ENCODE measurements around the gene NRARP.

NRARP gene, protein sequence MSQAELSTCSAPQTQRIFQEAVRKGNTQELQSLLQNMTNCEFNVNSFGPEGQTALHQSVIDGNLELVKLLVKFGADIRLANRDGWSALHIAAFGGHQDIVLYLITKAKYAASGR

DNA sequence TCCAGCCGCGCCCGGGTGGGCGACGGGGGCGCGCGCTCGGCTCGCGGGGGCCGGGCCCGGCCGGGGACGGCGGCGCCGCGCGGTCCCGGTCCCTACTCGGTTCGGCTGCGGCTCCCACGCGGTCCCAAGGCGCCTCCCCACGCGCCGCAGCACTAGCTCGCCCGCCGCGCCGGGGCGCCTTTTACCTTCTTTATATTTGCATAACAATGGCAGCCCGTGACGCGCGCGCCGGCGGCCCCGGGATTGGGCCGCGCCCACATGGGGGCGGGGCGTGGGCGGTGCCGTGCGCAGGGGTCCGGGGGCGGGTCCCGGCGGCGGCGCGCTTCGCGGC is at the start of gene NRARP:
NRARP (minus strand) TSS at position 154 of the 331 bp plus-strand sequence. CDS start 343 bp downstream, outside the sequence.
- no peak for TF ChIP-seq ZBTB7A (IDR thresholded peaks at IDR 0.05; ENCODE audit: low read depth)
- TF ChIP-seq MAX (IDR thresholded peaks at IDR 0.05): no peak
- TF ChIP-seq CEBPB (IDR thresholded peaks at IDR 0.05): no peak
- TF ChIP-seq TAF1 (IDR thresholded peaks at IDR 0.05; ENCODE audit: low read depth): peak; percentile 47; the same call in 1 of the 2 replicates
- peak; percentile 79; the same call in 1 of the 2 replicates for TF ChIP-seq EGR1 (IDR thresholded peaks at IDR 0.05)
- TF ChIP-seq NFIC (IDR thresholded peaks at IDR 0.05): no peak
- no peak for TF ChIP-seq CREB1 (IDR thresholded peaks at IDR 0.05; ENCODE audit: low read depth)
- no peak for TF ChIP-seq USF1 (IDR thresholded peaks at IDR 0.05)
- no peak for TF ChIP-seq EP300 (IDR thresholded peaks at IDR 0.05; ENCODE audit: borderline replicate concordance)
- TF ChIP-seq TCF12 (IDR thresholded peaks at IDR 0.05; ENCODE audit: low read depth): no peak
- TF ChIP-seq RAD21 (IDR thresholded peaks at IDR 0.05; ENCODE audit: low read depth): no peak
- TF ChIP-seq TEAD4 (IDR thresholded peaks at IDR 0.05): no peak
- TF ChIP-seq FOXM1 (IDR thresholded peaks at IDR 0.05; ENCODE audit: borderline replicate concordance, low read depth): no peak

DNA sequence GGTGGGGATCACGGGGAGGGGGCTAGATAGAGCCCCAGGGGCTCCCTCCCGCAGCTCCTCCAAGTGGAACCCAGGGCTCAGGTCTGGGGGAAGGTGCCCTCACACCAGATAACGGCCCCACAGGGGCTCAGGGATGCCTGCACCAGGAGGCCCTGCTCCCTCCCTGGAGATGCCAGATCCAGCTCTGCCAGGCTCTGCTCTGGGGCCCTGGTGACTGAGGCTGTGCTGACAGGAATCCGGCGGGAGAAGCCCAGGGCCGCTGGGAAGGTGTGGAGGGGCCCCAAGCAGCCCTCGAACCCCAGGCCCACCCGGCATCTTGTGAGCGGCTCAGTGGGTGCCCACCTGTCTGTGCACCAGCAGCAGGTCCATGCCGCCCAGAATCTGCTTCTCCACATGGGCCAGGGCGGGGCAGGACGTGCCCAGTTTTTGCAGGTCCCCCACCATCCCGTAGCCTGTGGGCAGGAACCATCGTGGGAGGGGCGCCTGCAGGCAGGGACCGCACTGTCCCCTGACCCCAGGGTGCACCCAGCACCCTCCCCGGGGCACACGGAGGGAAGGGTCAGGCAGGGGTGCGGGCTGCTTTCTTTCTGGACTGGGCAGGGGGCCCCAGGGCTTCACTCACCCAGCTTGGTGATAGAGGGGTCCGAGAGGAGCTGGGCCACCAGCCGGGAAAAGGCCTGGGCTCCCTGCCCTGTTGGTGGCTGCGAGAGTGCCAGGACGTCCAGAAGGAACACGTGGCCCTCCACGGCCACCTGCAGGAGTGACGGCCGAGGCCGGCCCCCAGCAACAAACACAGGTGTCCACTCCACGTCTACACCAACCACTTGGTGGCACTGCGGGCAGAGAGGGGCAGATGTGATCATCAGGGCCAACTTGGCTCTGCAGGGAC is 48.9 kb upstream of the NRARP start:
- TF ChIP-seq RAD21 (IDR thresholded peaks at IDR 0.05; ENCODE audit: low read depth): peak; percentile 20; the same call in 1 of the 2 replicates
- TF ChIP-seq REST (IDR thresholded peaks at IDR 0.05; ENCODE audit: low read depth): no peak

DNA sequence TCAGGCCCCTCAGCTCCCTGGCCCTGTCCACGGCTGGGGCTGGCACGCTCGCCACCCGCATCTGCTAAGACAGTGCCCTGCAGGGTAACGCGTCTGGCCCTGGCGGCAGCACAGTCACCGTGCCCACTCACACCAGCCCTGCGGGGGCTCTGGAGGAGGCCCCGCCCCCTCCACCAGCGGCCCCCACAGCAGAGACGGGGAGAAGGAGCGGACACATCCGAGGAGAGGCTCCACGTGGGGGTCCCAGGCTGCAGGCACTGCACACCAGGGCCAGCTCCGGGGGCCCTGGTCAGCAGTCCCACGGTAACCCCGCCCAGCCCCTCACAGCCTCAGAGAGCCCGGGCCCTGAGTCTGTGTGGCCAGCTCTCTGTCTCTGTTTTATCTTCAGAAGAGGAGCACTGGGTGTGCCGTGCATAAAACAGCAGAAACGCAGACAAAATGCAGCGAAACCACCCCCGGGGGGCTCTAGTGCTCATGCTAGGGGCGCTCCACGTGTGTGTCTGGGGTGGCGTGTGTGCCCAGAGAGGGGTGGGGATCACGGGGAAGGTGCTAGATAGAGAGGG is 47.5 kb upstream of the NRARP start:
- TF ChIP-seq TAF1 (IDR thresholded peaks at IDR 0.05; ENCODE audit: low read depth) (no peak), TCF12 (IDR thresholded peaks at IDR 0.05; ENCODE audit: low read depth) (no peak), NFIC (IDR thresholded peaks at IDR 0.05) (no peak), YY1 (IDR thresholded peaks at IDR 0.05; ENCODE audit: low read depth) (no peak), TEAD4 (IDR thresholded peaks at IDR 0.05) (no peak), REST (IDR thresholded peaks at IDR 0.05; ENCODE audit: low read depth) (no peak), RAD21 (IDR thresholded peaks at IDR 0.05; ENCODE audit: low read depth) (no peak), MAX (IDR thresholded peaks at IDR 0.05) (no peak)

GRCh38 chr9:137348769-137349470 is 46.8 kb upstream of the NRARP start:
- TF ChIP-seq FOXM1 (IDR thresholded peaks at IDR 0.05; ENCODE audit: borderline replicate concordance, low read depth): no peak
- TF ChIP-seq RAD21 (IDR thresholded peaks at IDR 0.05; ENCODE audit: low read depth): no peak
- no peak for TF ChIP-seq NFIC (IDR thresholded peaks at IDR 0.05)

DNA sequence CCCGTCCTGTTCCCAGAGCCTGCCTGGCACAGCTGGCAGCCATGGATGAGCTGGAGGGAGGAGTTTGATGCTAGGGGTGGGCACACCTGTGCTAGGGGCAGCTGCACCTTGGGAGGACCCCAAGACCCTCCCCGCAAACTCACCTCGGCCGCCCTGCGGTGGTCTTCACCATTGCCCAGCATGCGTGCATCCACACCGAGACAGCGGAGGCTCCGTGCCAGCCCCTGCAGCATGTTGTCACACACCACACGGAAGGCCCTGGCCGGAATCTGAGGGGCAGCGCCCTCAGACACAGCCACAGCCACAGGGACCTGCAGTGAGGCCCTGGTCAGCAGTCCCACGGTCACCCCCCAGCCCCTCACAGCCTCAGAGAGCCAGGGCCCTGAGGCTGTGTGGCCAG is 45.9 kb upstream of the NRARP start:
- TF ChIP-seq REST (IDR thresholded peaks at IDR 0.05; ENCODE audit: low read depth): no peak
- no peak for TF ChIP-seq FOXM1 (IDR thresholded peaks at IDR 0.05; ENCODE audit: borderline replicate concordance, low read depth)
- no peak for TF ChIP-seq MAX (IDR thresholded peaks at IDR 0.05)
- no peak for TF ChIP-seq EGR1 (IDR thresholded peaks at IDR 0.05)
- TF ChIP-seq TCF12 (IDR thresholded peaks at IDR 0.05; ENCODE audit: low read depth): no peak
- TF ChIP-seq TAF1 (IDR thresholded peaks at IDR 0.05; ENCODE audit: low read depth): no peak
- no peak for TF ChIP-seq TEAD4 (IDR thresholded peaks at IDR 0.05)
- no peak for TF ChIP-seq NFIC (IDR thresholded peaks at IDR 0.05)
- no peak for TF ChIP-seq USF1 (IDR thresholded peaks at IDR 0.05)
- no peak for TF ChIP-seq EP300 (IDR thresholded peaks at IDR 0.05; ENCODE audit: borderline replicate concordance)
- no peak for TF ChIP-seq YY1 (IDR thresholded peaks at IDR 0.05; ENCODE audit: low read depth)
- TF ChIP-seq RAD21 (IDR thresholded peaks at IDR 0.05; ENCODE audit: low read depth): no peak
- TF ChIP-seq CEBPB (IDR thresholded peaks at IDR 0.05): no peak
